Neural cell (in vitro differentiated cells): ENCODE data around the gene NPW. TPM values are rescaled to one million over a fixed set of nuclear protein-coding genes. Genes with fewer than 3 reads are reported as not detected.

ENCODE experiments used
- H2AFZ ChIP-seq: fragments of 200-600, 300-800 bp; sonication (generic), shearing (Covaris generic); 2 replicates; pipeline ENCODE4 v1.6.0; 2014; ENCODE audit warnings: low read depth, mild to moderate bottlenecking, antibody characterized with exemption, low read length, moderate library complexity
- H3F3A ChIP-seq: fragments of 200-600 bp; shearing (Covaris generic); 2 replicates; pipeline ENCODE4 v1.6.1; 2016; ENCODE audit warnings: mild to moderate bottlenecking, moderate library complexity, mixed read lengths, antibody characterized with exemption, low read length; ENCODE audit not compliant: insufficient read depth, poor library complexity, severe bottlenecking
- H3K27ac ChIP-seq: fragments of 200-600, 300-800 bp; sonication (generic), shearing (Covaris generic); 2 replicates; pipeline ENCODE4 v1.5.1; 2014; ENCODE audit warnings: mild to moderate bottlenecking, low read length, moderate library complexity
- H3K27me3 ChIP-seq: fragments of 300-800, 200-600 bp; sonication (generic), shearing (Covaris generic); 2 replicates; pipeline ENCODE4 v1.6.0; 2014; ENCODE audit warnings: mild to moderate bottlenecking, low read depth, low read length, moderate library complexity; ENCODE audit not compliant: insufficient read depth
- H3K36me3 ChIP-seq: fragments of 300-800, 200-600 bp; sonication (generic), shearing (Covaris generic); 2 replicates; pipeline ENCODE4 v1.5.1; 2014; ENCODE audit warnings: mild to moderate bottlenecking, antibody characterized with exemption, low read length, moderate library complexity; ENCODE audit not compliant: insufficient read depth
- H3K4me2 ChIP-seq: fragments of 300-800, 200-600 bp; sonication (generic), shearing (Covaris generic); 2 replicates; pipeline ENCODE4 v1.6.0; 2014; ENCODE audit warnings: mild to moderate bottlenecking, low read length
- H3K4me3 ChIP-seq: fragments of 300-800, 200-600 bp; sonication (generic), shearing (Covaris generic); 2 replicates; pipeline ENCODE4 v1.5.1; 2014; ENCODE audit warnings: mild to moderate bottlenecking, low read length, moderate library complexity
- H3K79me2 ChIP-seq: fragments of 200-600 bp; shearing (Covaris generic); replicated peaks from 2 replicates; pipeline ENCODE4 v1.6.0; 2014; ENCODE audit warnings: mild to moderate bottlenecking, low read length, moderate library complexity; ENCODE audit not compliant: insufficient read depth
- H3K9ac ChIP-seq: fragments of 300-800, 200-600 bp; sonication (generic), shearing (Covaris generic); 2 replicates; pipeline ENCODE4 v1.6.1; 2016; ENCODE audit warnings: mild to moderate bottlenecking, low read length, mixed read lengths
- H3K9me2 ChIP-seq: fragments of 200-600 bp; shearing (Covaris generic); 2 replicates; pipeline ENCODE4 v1.6.1; 2016; ENCODE audit warnings: mild to moderate bottlenecking, low read length, mixed read lengths; ENCODE audit not compliant: insufficient read depth
- H3K9me3 ChIP-seq: fragments of 200-600, 300-800 bp; sonication (generic), shearing (Covaris generic); 2 replicates; pipeline ENCODE4 v1.6.1; 2016; ENCODE audit warnings: mild to moderate bottlenecking, mixed run types, low read length, moderate library complexity, mixed read lengths
- H4K20me1 ChIP-seq: fragments of 200-600 bp; shearing (Covaris generic); 2 replicates; pipeline ENCODE4 v1.6.1; 2016; ENCODE audit warnings: mild to moderate bottlenecking, mixed run types; ENCODE audit not compliant: insufficient read depth
- EP300 ChIP-seq: fragments of 450-650 bp; conservative IDR thresholded peaks from 2 replicates; pipeline ENCODE4 v1.6.1; 2014; ENCODE audit warnings: antibody characterized with exemption, mild to moderate bottlenecking, moderate library complexity; ENCODE audit not compliant: poor library complexity, severe bottlenecking
- EZH2 ChIP-seq: fragments of 200-600, 300-800 bp; shearing (Covaris generic), sonication (generic); IDR thresholded peaks from 2 replicates; pipeline ENCODE4 v1.6.1; 2014; ENCODE audit warnings: antibody characterized with exemption, low read length, borderline replicate concordance, mild to moderate bottlenecking; ENCODE audit not compliant: insufficient read depth, poor library complexity, severe bottlenecking
- MXI1 ChIP-seq: fragments of 450-650 bp; conservative IDR thresholded peaks from 2 replicates; pipeline ENCODE4 v1.6.1; 2014; ENCODE audit warnings: antibody characterized with exemption, mild to moderate bottlenecking; ENCODE audit not compliant: poor library complexity, severe bottlenecking
- POLR2AphosphoS5 ChIP-seq: IDR thresholded peaks from 2 replicates; pipeline ENCODE4 v1.6.1; 2012
- RAD21 ChIP-seq: fragments of 450-650 bp; conservative IDR thresholded peaks from 2 replicates; pipeline ENCODE4 v1.6.1; 2014; ENCODE audit warnings: antibody characterized with exemption, mild to moderate bottlenecking, moderate library complexity
- SMC3 ChIP-seq: fragments of 450-650 bp; conservative IDR thresholded peaks from 2 replicates; pipeline ENCODE4 v1.6.1; 2014; ENCODE audit warnings: antibody characterized with exemption, mild to moderate bottlenecking, moderate library complexity; ENCODE audit not compliant: poor library complexity
- TAF1 ChIP-seq: IDR thresholded peaks from 2 replicates; pipeline ENCODE4 v1.6.1; 2012; ENCODE audit warnings: low read depth
- polyA plus RNA-seq: library from polyadenylated mRNA; depleted of rRNA; stranded (reverse); fragments of >200 nt; gene quantifications from 2 replicates; pipeline ENCODE4 v1.2.3, GENCODE V29; 2014
- TF ChIP-seq, protein P1 (sequence below): fragments of 450-650 bp; IDR thresholded peaks from 2 replicates; pipeline ENCODE4 v1.5.1; 2014; ENCODE audit warnings: antibody characterized with exemption, mild to moderate bottlenecking, moderate library complexity; ENCODE audit not compliant: poor library complexity, severe bottlenecking
- TF ChIP-seq, protein P2 (sequence below): IDR thresholded peaks from 2 replicates; pipeline ENCODE4 v1.6.1; 2012; ENCODE audit warnings: borderline replicate concordance

The NPW gene
- polyA plus RNA-seq, 1 donor from 2014 or later = not detected

DNA sequence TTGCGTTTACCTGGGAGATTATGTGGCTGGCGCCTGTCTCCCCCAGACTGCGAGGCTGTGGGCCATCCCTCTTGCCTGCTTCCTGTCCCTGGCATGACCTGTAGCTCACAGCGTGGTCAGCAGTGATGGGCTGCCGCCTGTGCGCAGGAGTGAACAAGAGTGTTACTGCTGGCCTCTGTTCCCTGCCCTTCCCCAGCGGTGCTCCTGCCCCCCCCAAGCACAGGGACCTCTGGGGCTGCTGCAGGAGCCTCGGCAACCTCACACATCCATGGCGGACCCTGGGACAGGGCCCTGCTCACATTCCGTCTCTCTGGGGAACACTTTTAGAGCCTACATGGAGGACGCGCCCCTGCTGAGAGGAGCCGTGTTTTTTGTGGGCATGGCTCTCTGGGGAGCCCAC, 38.8 kb downstream of the NPW start:
- Histone ChIP-seq H3K27me3 (no peaks in the 10 kb centered on the region), H3K79me2 (no peaks in the 10 kb centered on the region), H3K4me3 (no peak overlapping the region), H4K20me1 (no peaks in the 10 kb centered on the region), H3K36me3 (no peaks in the 10 kb centered on the region), H3F3A (no peaks in the 10 kb centered on the region), H2AFZ (no peak overlapping the region), H3K9me3 (no peaks in the 10 kb centered on the region), H3K9me2 (no peaks in the 10 kb centered on the region), H3K9ac (no peak overlapping the region), H3K27ac (no peak overlapping the region), H3K4me2 (no peak overlapping the region)
- TF ChIP-seq MXI1 = no peak
- no peak for TF ChIP-seq SMC3
- TF ChIP-seq, protein P1, sequence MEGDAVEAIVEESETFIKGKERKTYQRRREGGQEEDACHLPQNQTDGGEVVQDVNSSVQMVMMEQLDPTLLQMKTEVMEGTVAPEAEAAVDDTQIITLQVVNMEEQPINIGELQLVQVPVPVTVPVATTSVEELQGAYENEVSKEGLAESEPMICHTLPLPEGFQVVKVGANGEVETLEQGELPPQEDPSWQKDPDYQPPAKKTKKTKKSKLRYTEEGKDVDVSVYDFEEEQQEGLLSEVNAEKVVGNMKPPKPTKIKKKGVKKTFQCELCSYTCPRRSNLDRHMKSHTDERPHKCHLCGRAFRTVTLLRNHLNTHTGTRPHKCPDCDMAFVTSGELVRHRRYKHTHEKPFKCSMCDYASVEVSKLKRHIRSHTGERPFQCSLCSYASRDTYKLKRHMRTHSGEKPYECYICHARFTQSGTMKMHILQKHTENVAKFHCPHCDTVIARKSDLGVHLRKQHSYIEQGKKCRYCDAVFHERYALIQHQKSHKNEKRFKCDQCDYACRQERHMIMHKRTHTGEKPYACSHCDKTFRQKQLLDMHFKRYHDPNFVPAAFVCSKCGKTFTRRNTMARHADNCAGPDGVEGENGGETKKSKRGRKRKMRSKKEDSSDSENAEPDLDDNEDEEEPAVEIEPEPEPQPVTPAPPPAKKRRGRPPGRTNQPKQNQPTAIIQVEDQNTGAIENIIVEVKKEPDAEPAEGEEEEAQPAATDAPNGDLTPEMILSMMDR = no peak
- TF ChIP-seq, protein P2, sequence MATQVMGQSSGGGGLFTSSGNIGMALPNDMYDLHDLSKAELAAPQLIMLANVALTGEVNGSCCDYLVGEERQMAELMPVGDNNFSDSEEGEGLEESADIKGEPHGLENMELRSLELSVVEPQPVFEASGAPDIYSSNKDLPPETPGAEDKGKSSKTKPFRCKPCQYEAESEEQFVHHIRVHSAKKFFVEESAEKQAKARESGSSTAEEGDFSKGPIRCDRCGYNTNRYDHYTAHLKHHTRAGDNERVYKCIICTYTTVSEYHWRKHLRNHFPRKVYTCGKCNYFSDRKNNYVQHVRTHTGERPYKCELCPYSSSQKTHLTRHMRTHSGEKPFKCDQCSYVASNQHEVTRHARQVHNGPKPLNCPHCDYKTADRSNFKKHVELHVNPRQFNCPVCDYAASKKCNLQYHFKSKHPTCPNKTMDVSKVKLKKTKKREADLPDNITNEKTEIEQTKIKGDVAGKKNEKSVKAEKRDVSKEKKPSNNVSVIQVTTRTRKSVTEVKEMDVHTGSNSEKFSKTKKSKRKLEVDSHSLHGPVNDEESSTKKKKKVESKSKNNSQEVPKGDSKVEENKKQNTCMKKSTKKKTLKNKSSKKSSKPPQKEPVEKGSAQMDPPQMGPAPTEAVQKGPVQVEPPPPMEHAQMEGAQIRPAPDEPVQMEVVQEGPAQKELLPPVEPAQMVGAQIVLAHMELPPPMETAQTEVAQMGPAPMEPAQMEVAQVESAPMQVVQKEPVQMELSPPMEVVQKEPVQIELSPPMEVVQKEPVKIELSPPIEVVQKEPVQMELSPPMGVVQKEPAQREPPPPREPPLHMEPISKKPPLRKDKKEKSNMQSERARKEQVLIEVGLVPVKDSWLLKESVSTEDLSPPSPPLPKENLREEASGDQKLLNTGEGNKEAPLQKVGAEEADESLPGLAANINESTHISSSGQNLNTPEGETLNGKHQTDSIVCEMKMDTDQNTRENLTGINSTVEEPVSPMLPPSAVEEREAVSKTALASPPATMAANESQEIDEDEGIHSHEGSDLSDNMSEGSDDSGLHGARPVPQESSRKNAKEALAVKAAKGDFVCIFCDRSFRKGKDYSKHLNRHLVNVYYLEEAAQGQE = no peak
- TF ChIP-seq TAF1 = no peak
- no peak for TF ChIP-seq EZH2
- no peak for TF ChIP-seq EP300
- TF ChIP-seq RAD21 = no peak
- no peak for TF ChIP-seq POLR2AphosphoS5

GRCh38 chr16:2058872-2059271, 39.3 kb downstream of the NPW start:
- Histone ChIP-seq H3K9me3 (no peaks in the 10 kb centered on the region), H3K4me2 (no peak overlapping the region), H3K27ac (no peak overlapping the region), H3K9ac (no peak overlapping the region), H2AFZ (no peak overlapping the region), H3K79me2 (no peaks in the 10 kb centered on the region), H3K4me3 (no peak overlapping the region), H3K36me3 (no peaks in the 10 kb centered on the region), H3K27me3 (no peaks in the 10 kb centered on the region), H3F3A (no peaks in the 10 kb centered on the region), H4K20me1 (no peaks in the 10 kb centered on the region), H3K9me2 (no peaks in the 10 kb centered on the region)
- TF ChIP-seq MXI1 (no peak), TAF1 (no peak), POLR2AphosphoS5 (no peak), SMC3 (no peak)
- TF ChIP-seq, protein P1 = no peak
